OCI-LY7 (cell line): ENCODE results near the gene BTF3. TPM values are rescaled to one million over a fixed set of nuclear protein-coding genes. Genes with fewer than 3 reads are reported as not detected.

Source experiments
- BruUV-seq: library from RNA; stranded (reverse); fragments of 400-500 nt; replicated peaks from 2 replicates; lab custom pipeline; 2021; lab: Mats Ljungman, UMichigan
- CTCF ChIA-PET: fragments of 300-600 bp; sonication (Branson Sonifier 250); formaldehyde crosslinking; loops from one replicate; lab custom pipeline; 2022; ENCODE audit warnings: antibody characterized with exemption; ENCODE audit not compliant: unreplicated experiment; lab: Charles Lee
- POLR2A ChIA-PET: fragments of 300-600 bp; sonication (Branson Sonifier 250); formaldehyde crosslinking; loops from one replicate; lab custom pipeline; 2022; ENCODE audit warnings: antibody characterized with exemption; lab: Charles Lee
- DNase-seq: peaks from one replicate; pipeline ENCODE4 v3.0.0-alpha.2; 2015; ENCODE audit warnings: low spot score
- H2AFZ ChIP-seq: fragments of 200-600 bp; sonication (generic), shearing (Covaris generic); 2 replicates; pipeline ENCODE4 v1.6.1; 2014; ENCODE audit warnings: mild to moderate bottlenecking, antibody characterized with exemption, low read length, moderate library complexity
- H3K27ac ChIP-seq: fragments of 200-600 bp; sonication (generic); 2 replicates; pipeline ENCODE4 v1.5.1; 2014; ENCODE audit warnings: mixed run types, low read depth, mild to moderate bottlenecking, moderate library complexity, low read length, inconsistent platforms; ENCODE audit not compliant: poor library complexity, severe bottlenecking
- H3K36me3 ChIP-seq: fragments of 200-600 bp; sonication (generic); 2 replicates; pipeline ENCODE4 v1.6.1; 2014; ENCODE audit warnings: mild to moderate bottlenecking, antibody characterized with exemption, low read length, moderate library complexity, mixed read lengths; ENCODE audit not compliant: insufficient read depth
- H3K4me1 ChIP-seq: fragments of 200-600 bp; sonication (generic); 2 replicates; pipeline ENCODE4 v1.5.1; 2014; ENCODE audit warnings: mild to moderate bottlenecking, low read length; ENCODE audit not compliant: insufficient read depth, poor library complexity, severe bottlenecking
- H3K4me2 ChIP-seq: fragments of 200-600 bp; sonication (generic); 2 replicates; pipeline ENCODE4 v1.6.1; 2014; ENCODE audit warnings: mild to moderate bottlenecking, low read length
- H3K4me3 ChIP-seq: fragments of 200-600 bp; sonication (generic); 2 replicates; pipeline ENCODE4 v1.5.1; 2014; ENCODE audit warnings: mild to moderate bottlenecking, low read depth, low read length; ENCODE audit not compliant: poor library complexity, severe bottlenecking
- H3K79me2 ChIP-seq: fragments of 200-600 bp; sonication (generic); 2 replicates; pipeline ENCODE4 v1.6.1; 2016; ENCODE audit warnings: low read depth, mild to moderate bottlenecking, low read length, moderate library complexity, mixed read lengths; ENCODE audit not compliant: insufficient read depth
- H3K9me2 ChIP-seq: fragments of 200-600 bp; sonication (generic); 2 replicates; pipeline ENCODE4 v1.6.1; 2016; ENCODE audit warnings: mild to moderate bottlenecking, low read length, mixed read lengths; ENCODE audit not compliant: insufficient read depth
- H3K9me3 ChIP-seq: fragments of 200-600 bp; sonication (generic); 2 replicates; pipeline ENCODE4 v1.6.1; 2014; ENCODE audit warnings: mild to moderate bottlenecking, mixed run types, low read length, mixed read lengths
- H4K20me1 ChIP-seq: fragments of 200-600 bp; sonication (generic); 2 replicates; pipeline ENCODE4 v1.6.1; 2014; ENCODE audit warnings: mild to moderate bottlenecking, antibody characterized with exemption, low read length, moderate library complexity, mixed read lengths; ENCODE audit not compliant: insufficient read depth
- CTCF ChIP-seq: fragments of 200-600 bp; sonication (generic); conservative IDR thresholded peaks from 2 replicates; pipeline ENCODE4 v1.5.1; 2014; ENCODE audit warnings: mild to moderate bottlenecking, antibody characterized with exemption, low read length, moderate library complexity, mixed read lengths
- EZH2phosphoT487 ChIP-seq: fragments of 200-600 bp; sonication (generic); IDR thresholded peaks from 2 replicates; pipeline ENCODE4 v1.6.1; 2018; ENCODE audit warnings: low read depth, borderline replicate concordance, mild to moderate bottlenecking, mixed run types, antibody characterized with exemption, low read length, moderate library complexity, mixed read lengths
- intact Hi-C: fragments of 100-400 bp; cut with micrococcal nuclease; formaldehyde crosslinking; loops from one replicate; pipeline ENCODE4 v1.10.0; 2022; ENCODE audit not compliant: unreplicated experiment
- total RNA-seq, 2 experiments: library from RNA; depleted of rRNA in 1 of 2; stranded (reverse); fragments of >200 nt in 1 of 2; shearing (Covaris generic) in 1 of 2; gene quantifications; 2 replicates each; pipeline ENCODE4 v1.2.3, GENCODE V29; 2014 to 2022

BTF3 gene
- total RNA-seq, 2 experiments from 2014 or later: 350 to 736 TPM

DNA sequence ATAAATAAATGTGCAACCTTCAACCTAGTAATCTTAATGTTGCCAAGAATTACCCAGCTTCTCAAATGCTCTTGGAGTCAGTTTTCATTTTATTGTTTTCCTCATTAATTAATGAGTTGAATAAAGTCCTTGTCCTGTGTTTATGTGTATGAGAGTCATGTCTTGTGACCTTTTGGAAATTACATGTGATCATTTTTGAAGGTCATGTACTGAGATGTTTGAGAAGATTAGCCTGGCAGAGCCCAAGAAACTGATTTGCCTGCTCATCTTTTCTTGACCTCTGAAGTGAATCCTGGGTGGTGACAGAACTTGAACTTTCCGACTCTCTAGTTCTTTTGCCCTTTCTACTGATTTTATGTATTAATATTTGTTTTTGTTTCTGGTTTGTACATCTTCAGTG, 51.8 kb downstream of the BTF3 start:
- TF ChIP-seq EZH2phosphoT487 (no peak), CTCF (no peak)
- Histone ChIP-seq H3K4me3 (no peak overlapping the region), H3K4me2 (no peak overlapping the region), H2AFZ (no peak overlapping the region), H3K27ac (no peak overlapping the region), H4K20me1 (no peaks in the 10 kb centered on the region), H3K4me1 (no peaks in the 10 kb centered on the region), H3K36me3 (peaks cover 6% of the 10 kb centered on the region), H3K9me2 (no peaks in the 10 kb centered on the region), H3K9me3 (no peaks in the 10 kb centered on the region), H3K79me2 (no peaks in the 10 kb centered on the region)
- ChIA-PET CTCF (no interaction called here), POLR2A (no interaction called here)
- no TSS peak for BruUV-seq
- intact Hi-C loops: no loop called here
- no peak for DNase-seq

DNA sequence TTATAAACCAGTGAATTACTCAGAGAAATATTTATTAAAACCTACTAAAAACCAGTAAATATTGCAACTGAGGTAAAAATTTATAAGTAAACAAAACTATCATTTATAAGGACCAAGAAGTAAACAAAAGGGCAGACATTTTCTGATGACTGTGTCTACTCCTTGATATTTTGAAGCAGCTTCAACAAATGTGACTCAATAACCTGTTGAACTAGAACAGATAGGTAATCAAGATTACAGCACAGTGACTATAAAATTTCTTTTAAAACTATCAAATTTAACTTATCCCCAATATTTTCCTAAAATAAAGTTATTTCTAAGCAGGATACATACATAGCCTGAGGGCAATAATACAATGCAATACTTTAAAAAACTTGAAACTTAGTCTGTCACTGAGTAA, 54.4 kb downstream of the BTF3 start:
- H4K20me1 ChIP-seq: no peaks in the 10 kb centered on the region
- TF ChIP-seq EZH2phosphoT487 (no peak), CTCF (no peak)
- H2AFZ ChIP-seq: no peak overlapping the region
- H3K4me3 ChIP-seq: no peak overlapping the region
- no peaks in the 10 kb centered on the region for H3K4me1 ChIP-seq
- no peak overlapping the region for H3K4me2 ChIP-seq
- no peaks in the 10 kb centered on the region for H3K9me3 ChIP-seq
- intact Hi-C loops: no loop called here
- BruUV-seq: no TSS peak
- no peak overlapping the region for H3K27ac ChIP-seq
- ChIA-PET CTCF (no interaction called here), POLR2A (interaction anchor here (0.7 to 0.8 kb wide), 2 partner anchors 12 to 720 kb away, joined by 3 to 6 read pairs; no protein-coding TSS in a partner anchor)
- peaks cover 14% of the 10 kb centered on the region for H3K36me3 ChIP-seq
- no peaks in the 10 kb centered on the region for H3K9me2 ChIP-seq
- H3K79me2 ChIP-seq: no peaks in the 10 kb centered on the region
- no peak for DNase-seq

Other genes with a start within 250 kb of the BTF3 start
- gene FOXD1, start 49.7 kb upstream of the BTF3 start, total RNA-seq (2014; rRNA removed; shearing (Covaris generic)): 0.75 and 1.5 TPM in 2 replicates
- gene FOXD1, start 49.7 kb upstream of the BTF3 start, total RNA-seq (2022): 4.7 and 5.6 TPM in 2 replicates
- 8.6 and 13.1 TPM in 2 replicates for gene ANKRA2, start 67.2 kb downstream of the BTF3 start, total RNA-seq (2014; rRNA removed; shearing (Covaris generic))
- gene ANKRA2, start 67.2 kb downstream of the BTF3 start, total RNA-seq (2022): 17.5 and 19.9 TPM in 2 replicates
- 21.5 and 22.8 TPM in 2 replicates for gene UTP15, start 67.3 kb downstream of the BTF3 start, total RNA-seq (2014; rRNA removed; shearing (Covaris generic))
- 29.9 and 32.1 TPM in 2 replicates for gene UTP15, start 67.3 kb downstream of the BTF3 start, total RNA-seq (2022)
- not detected in 2 replicates for gene ARHGEF28, start 127.8 kb downstream of the BTF3 start, total RNA-seq (2014; rRNA removed; shearing (Covaris generic))
- gene ARHGEF28, start 127.8 kb downstream of the BTF3 start, total RNA-seq (2022): not detected in 2 replicates